HTR-8/SVneo (cell line): ENCODE measurements around the gene GZMM.

ENCODE experiments used
- DNase-seq: peaks from one replicate; pipeline ENCODE4 v3.0.0; 2011; ENCODE audit warnings: low spot score, mixed read lengths; ENCODE audit not compliant: insufficient read length
- FAIRE-seq: peaks from 2 replicates; lab custom pipeline; 2011; peaks lifted over from hg19 to GRCh38; lab: Jason Lieb, UNC

GZMM gene

GRCh38 chr19:543910-544608 lies at the start of gene GZMM:
GZMM (plus strand) TSS chr19:544053; CDS start chr19:544072, 19 bp downstream.
- DNase-seq (no peak), FAIRE-seq (no peak)

GRCh38 chr19:494171-495080 lies 49.4 kb upstream of the GZMM start:
- DNase-seq = no peak
- no peak for FAIRE-seq

GRCh38 chr19:495081-495401 lies 48.8 kb upstream of the GZMM start:
- DNase-seq = no peak
- no peak for FAIRE-seq

- DNase-seq = peak; percentile 54
- FAIRE-seq = no peak
Observed at GRCh38 chr19:495402-496111, 48.3 kb upstream of the GZMM start.

GRCh38 chr19:496112-496665 lies 47.7 kb upstream of the GZMM start, which contains the start of gene MADCAM1:
MADCAM1 (plus strand) TSS chr19:496486; CDS start chr19:496500, 14 bp downstream.
- DNase-seq = no peak
- no peak for FAIRE-seq

- no peak for FAIRE-seq
Observed at GRCh38 chr19:496986-497385, 46.9 kb upstream of the GZMM start.

GRCh38 chr19:497491-497868 lies 46.4 kb upstream of the GZMM start:
- no peak for DNase-seq
- no peak for FAIRE-seq

More at GRCh38 chr19:496986-497385, 46.9 kb upstream of the GZMM start:
- no peak for DNase-seq

GRCh38 chr19:497869-498510 lies 45.9 kb upstream of the GZMM start:
- DNase-seq (no peak), FAIRE-seq (no peak)

- FAIRE-seq = no peak
- no peak for DNase-seq
Observed at GRCh38 chr19:498511-498891, 45.4 kb upstream of the GZMM start.

- peak; percentile 52 for FAIRE-seq
- no peak for DNase-seq
Observed at GRCh38 chr19:498977-499623, 44.8 kb upstream of the GZMM start.

GRCh38 chr19:501646-502045 lies 42.2 kb upstream of the GZMM start:
- no peak for FAIRE-seq
- no peak for DNase-seq

- no peak for FAIRE-seq
- no peak for DNase-seq
Observed at GRCh38 chr19:504616-505015, 39.2 kb upstream of the GZMM start.

GRCh38 chr19:506404-507285 lies 37.2 kb upstream of the GZMM start:
- DNase-seq = peak; percentile 98
- FAIRE-seq = peak; percentile 74

GRCh38 chr19:507286-508203 lies 36.3 kb upstream of the GZMM start, which contains the start of gene TPGS1:
TPGS1 (plus strand) TSS chr19:507497; CDS start chr19:507507, 10 bp downstream.
- DNase-seq = peak; percentile 68
- FAIRE-seq = peak; percentile 42

GRCh38 chr19:508204-509150 lies 35.4 kb upstream of the GZMM start:
- FAIRE-seq (no peak), DNase-seq (no peak)

- DNase-seq (peak; percentile 67), FAIRE-seq (no peak)
Observed at GRCh38 chr19:510606-511100, 33.2 kb upstream of the GZMM start.
